Measurements from ENCODE around the gene LRRTM3. TPM values are rescaled to one million over a fixed set of nuclear protein-coding genes. Genes with fewer than 3 reads are reported as not detected.

Gene LRRTM3
- total RNA-seq, 2 donors from 2014 or later, result 0.14 TPM; not detected in 1

DNA sequence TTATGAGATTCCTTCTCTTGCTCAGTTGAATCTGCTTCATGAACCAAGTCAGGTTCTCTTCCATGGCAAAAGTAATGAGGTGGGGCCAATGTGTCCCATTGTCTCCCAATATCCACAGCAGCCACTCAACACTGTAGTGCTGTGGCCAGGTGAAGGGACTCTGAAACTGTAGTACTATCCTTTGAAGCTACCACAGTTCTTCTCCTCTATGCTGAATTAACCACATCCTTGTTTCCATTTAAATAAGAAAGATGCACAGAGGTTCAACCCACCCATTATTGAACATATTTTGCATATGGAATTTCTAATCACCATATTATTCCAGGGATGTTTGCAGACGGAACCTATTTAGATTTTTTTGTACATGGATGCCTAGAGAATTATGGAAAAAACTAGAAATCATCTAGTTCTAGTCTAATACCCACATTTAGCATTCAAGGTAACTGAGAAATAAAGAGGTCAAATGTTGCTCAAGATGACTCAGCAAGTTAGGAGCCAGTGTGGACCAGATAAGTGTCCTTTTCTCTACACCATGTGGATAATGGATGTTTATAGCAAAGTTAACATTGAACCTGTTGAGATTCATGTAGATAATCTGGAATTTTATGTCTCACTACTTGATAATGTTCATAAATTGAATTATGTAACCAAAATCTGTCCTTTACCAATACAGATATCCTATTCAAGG lies 64.5 kb downstream of the LRRTM3 start:
- H3K4me3 ChIP-seq, result no peak overlapping the region
- no peak for DNase-seq (ENCODE audit: low spot score)

DNA sequence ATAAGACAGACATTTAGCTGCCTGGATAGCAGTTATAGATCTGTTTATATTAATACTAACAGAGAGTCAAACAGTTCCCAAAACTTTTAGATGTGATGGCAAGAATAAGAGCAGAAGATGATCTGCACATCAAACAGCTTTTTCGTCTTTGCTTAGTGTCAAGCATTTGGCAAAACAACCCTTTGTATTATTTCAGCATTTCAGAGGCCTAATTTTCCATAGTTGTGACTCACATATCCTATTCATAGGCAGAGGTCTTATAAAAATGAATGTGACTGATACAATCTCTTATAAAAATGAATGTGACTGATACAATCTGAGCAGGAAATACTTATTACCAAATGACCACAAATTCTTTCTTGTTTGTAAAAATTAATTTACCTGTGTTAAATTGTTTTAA lies 71.2 kb downstream of the LRRTM3 start:
- TF ChIP-seq, protein P1, sequence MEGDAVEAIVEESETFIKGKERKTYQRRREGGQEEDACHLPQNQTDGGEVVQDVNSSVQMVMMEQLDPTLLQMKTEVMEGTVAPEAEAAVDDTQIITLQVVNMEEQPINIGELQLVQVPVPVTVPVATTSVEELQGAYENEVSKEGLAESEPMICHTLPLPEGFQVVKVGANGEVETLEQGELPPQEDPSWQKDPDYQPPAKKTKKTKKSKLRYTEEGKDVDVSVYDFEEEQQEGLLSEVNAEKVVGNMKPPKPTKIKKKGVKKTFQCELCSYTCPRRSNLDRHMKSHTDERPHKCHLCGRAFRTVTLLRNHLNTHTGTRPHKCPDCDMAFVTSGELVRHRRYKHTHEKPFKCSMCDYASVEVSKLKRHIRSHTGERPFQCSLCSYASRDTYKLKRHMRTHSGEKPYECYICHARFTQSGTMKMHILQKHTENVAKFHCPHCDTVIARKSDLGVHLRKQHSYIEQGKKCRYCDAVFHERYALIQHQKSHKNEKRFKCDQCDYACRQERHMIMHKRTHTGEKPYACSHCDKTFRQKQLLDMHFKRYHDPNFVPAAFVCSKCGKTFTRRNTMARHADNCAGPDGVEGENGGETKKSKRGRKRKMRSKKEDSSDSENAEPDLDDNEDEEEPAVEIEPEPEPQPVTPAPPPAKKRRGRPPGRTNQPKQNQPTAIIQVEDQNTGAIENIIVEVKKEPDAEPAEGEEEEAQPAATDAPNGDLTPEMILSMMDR (IDR thresholded peaks at IDR 0.05), result no peak
- H3K4me3 ChIP-seq, result no peak overlapping the region

More for the DNA sequence above, 64.5 kb downstream of the LRRTM3 start:
- no peak for ATAC-seq (ENCODE audit: insufficient number of reproducible peaks, low FRiP score, low read depth)
- Histone ChIP-seq H3K9me3 (no peaks in the 10 kb centered on the region), H3K36me3 (no peaks in the 10 kb centered on the region), H3K27ac (no peak overlapping the region), H3K27me3 (replicated peaks; ENCODE audit: insufficient read depth) (no peaks in the 10 kb centered on the region), H3K4me1 (ENCODE audit: control insufficient read depth in 1 of 2, low read depth in 2 of 2) (no peaks in the 10 kb centered on the region)
- TF ChIP-seq, protein P1 (IDR thresholded peaks at IDR 0.05), result no peak

GRCh38 chr10:66999762-67000545 lies 74.1 kb downstream of the LRRTM3 start:
- TF ChIP-seq, protein P1 (IDR thresholded peaks at IDR 0.05), result no peak

More for the DNA sequence above, 71.2 kb downstream of the LRRTM3 start:
- H3K9me3 ChIP-seq, result no peaks in the 10 kb centered on the region
- no peak for DNase-seq (ENCODE audit: low spot score)
- no peaks in the 10 kb centered on the region for H3K36me3 ChIP-seq
- no peak for ATAC-seq (ENCODE audit: insufficient number of reproducible peaks, low FRiP score, low read depth)
- H3K27ac ChIP-seq, result no peak overlapping the region
- H3K4me1 ChIP-seq (ENCODE audit: control insufficient read depth in 1 of 2, low read depth in 2 of 2), result no peaks in the 10 kb centered on the region
- H3K27me3 ChIP-seq (replicated peaks; ENCODE audit: insufficient read depth), result no peaks in the 10 kb centered on the region

DNA sequence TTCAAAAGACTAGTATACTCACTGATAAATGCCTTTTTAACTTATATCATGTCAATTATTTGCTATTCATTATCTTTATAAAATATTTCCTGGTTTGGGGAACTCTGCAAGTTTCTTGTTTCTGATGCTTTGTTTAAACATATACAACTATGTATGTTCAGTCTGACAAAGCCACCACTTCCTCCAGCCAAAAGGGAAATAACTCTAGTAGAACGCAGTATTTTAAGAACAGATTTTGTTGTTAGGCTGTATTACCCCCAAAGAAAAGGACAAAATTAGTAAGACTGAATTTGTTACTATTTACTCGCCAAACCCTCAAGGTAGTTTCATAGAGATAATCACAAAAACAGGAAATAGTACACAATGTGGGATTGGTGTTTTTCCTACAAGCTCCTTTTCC lies 78.9 kb downstream of the LRRTM3 start:
- H3K27ac ChIP-seq, result no peak overlapping the region
- no peak for DNase-seq (ENCODE audit: low spot score)
- TF ChIP-seq, protein P1 (IDR thresholded peaks at IDR 0.05), result no peak
- no peaks in the 10 kb centered on the region for H3K36me3 ChIP-seq
- H3K9me3 ChIP-seq, result no peaks in the 10 kb centered on the region
- H3K27me3 ChIP-seq (replicated peaks; ENCODE audit: insufficient read depth), result no peaks in the 10 kb centered on the region
- ATAC-seq (ENCODE audit: insufficient number of reproducible peaks, low FRiP score, low read depth), result no peak
- H3K4me3 ChIP-seq, result no peak overlapping the region
- no peaks in the 10 kb centered on the region for H3K4me1 ChIP-seq (ENCODE audit: control insufficient read depth in 1 of 2, low read depth in 2 of 2)

More at GRCh38 chr10:66999762-67000545, 74.1 kb downstream of the LRRTM3 start:
- Histone ChIP-seq H3K9me3 (no peaks in the 10 kb centered on the region), H3K27me3 (replicated peaks; ENCODE audit: insufficient read depth) (no peaks in the 10 kb centered on the region), H3K4me3 (no peak overlapping the region), H3K4me1 (ENCODE audit: control insufficient read depth in 1 of 2, low read depth in 2 of 2) (no peaks in the 10 kb centered on the region), H3K27ac (no peak overlapping the region), H3K36me3 (no peaks in the 10 kb centered on the region)
- ATAC-seq (ENCODE audit: insufficient number of reproducible peaks, low FRiP score, low read depth) (no peak), DNase-seq (ENCODE audit: low spot score) (no peak)

- Histone ChIP-seq H3K4me3 (no peak overlapping the region), H3K4me1 (ENCODE audit: control insufficient read depth in 1 of 2, low read depth in 2 of 2) (no peaks in the 10 kb centered on the region), H3K36me3 (no peaks in the 10 kb centered on the region), H3K27me3 (replicated peaks; ENCODE audit: insufficient read depth) (no peaks in the 10 kb centered on the region), H3K27ac (no peak overlapping the region), H3K9me3 (no peaks in the 10 kb centered on the region)
- no peak for ATAC-seq (ENCODE audit: insufficient number of reproducible peaks, low FRiP score, low read depth)
- TF ChIP-seq, protein P1 (IDR thresholded peaks at IDR 0.05), result no peak
- DNase-seq (ENCODE audit: low spot score), result no peak
Measured at GRCh38 chr10:67005981-67006380, 80.1 kb downstream of the LRRTM3 start.

Data from thoracic aorta (tissue), 2 donors.